Raji (cell line): Measurements from ENCODE around the gene GTF2F2.

Source experiments
- POLR2A ChIP-seq: IDR thresholded peaks from 2 replicates; pipeline ENCODE4 v1.6.1; 2011; ENCODE audit warnings: low read depth, low read length, control low read depth; ENCODE audit not compliant: insufficient read depth

GTF2F2 gene

DNA sequence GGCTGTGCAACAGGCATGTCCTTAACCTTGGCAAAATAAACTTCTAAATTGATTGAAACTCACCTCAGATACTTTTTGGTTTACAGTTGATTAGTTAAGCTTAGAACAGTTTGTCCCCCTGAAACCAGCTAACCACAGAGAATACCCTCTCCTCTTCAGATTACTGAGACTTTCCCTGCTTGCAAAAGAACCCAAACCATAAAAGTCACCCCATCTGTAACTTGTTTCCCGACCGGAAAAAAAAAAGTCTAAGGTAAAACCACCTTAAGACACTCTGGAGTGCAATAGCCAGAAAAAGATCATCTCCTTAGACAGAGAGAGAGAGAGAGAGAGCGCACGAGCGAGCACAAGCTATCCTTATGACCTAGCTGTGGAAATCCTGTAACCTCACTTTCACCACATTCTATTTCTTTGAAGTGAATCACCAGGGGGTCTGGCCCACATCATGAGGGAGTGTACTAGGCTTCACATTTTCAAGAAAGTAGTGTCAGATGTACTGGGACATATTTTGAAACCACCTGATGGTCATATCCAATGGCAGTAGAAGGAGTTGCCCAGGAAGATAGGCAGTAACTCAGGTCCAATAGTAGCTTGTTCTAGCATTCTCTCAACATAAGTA is 11.1 kb upstream of the GTF2F2 start:
- no peak for TF ChIP-seq POLR2A

GRCh38 chr13:45113233-45114224 is 6.8 kb upstream of the GTF2F2 start:
- no peak for TF ChIP-seq POLR2A

DNA sequence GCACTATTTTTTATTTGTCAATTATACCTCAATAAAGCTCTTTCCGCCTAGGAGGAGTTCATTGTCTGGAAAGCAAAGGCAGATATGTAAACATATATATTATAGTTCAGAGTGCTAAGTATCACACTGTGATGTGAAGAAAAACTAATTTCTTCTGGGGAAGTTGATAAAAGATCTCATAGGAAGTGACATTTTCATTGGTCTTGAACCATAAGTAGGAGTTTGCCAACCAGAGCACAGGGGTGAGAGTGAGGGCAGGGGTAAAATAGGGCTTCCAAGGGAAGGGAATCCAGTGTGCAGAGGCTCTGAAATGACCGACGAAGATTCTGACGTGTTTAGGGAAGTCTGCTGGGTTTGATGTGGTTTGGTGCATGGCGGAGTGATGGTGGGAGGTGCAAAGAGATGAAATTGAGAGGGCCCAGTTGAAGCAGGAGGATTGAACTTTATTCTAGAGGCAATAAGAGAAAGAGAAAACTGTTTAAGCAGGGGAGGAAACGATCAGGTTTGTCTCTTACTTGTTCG is 780 bp upstream of the GTF2F2 start:
- TF ChIP-seq POLR2A, result no peak

DNA sequence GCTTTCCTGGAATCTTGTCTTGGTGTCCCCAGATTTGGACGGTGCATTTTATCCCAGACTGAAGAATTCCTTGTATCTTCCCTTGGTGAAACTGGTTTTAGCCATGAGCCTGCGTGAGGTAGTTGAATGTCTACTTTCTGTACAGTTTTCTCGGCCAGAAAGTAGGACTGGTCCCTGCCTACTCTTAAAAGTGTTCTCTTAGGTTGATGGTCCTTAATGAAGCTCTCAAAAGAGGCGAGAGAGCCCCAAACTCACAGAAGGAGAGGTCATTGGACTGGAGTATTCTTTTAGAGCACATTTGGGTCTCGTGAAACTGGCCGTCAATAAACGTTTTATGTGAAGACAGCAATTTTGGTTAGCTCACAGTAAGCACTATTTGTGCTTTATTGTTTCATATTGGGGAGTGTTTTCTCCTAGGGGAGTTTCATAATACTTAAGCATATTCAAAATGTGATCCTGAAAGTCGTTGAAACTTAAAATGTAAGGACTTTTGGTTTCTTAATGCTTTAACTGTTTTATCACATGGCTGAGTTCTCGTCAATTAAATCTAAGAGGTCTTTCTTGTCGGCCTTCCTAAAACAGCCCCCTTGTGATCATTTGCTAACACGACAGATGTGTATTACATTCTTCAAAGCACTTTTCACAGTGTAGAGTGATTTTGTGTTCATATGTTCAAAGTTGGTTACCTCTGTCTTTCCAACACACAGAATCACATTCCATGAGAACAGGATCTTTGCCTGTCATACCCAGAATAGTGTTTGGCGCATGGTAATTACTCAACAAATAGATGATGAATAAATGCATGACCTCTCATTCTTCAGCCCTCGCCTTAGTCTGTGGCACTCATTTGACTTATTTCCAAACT is 889 bp downstream of the GTF2F2 start:
- TF ChIP-seq POLR2A, result no peak

DNA sequence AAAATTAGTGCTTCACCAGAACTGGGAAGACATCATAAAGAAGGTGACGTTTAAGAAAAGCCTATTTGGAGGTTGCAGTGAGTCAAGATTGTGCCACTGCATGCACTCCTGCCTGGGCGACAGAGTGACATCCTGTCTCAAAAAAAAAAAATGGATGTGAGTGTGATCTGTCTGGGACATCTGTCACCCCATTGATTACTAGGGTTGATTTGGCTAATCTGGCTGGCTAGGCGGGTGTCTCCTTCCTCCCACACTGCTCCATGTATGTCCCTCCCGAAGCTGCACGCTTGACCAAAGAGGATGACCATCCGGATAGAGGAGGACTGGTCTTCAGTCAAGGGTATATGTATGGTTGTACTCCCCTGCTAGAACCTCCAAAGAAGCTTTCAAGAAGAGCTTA is 2.6 kb downstream of the GTF2F2 start:
- TF ChIP-seq POLR2A, result no peak

- TF ChIP-seq POLR2A, result no peak
Measured at GRCh38 chr13:45132369-45133064, 12.2 kb downstream of the GTF2F2 start.

DNA sequence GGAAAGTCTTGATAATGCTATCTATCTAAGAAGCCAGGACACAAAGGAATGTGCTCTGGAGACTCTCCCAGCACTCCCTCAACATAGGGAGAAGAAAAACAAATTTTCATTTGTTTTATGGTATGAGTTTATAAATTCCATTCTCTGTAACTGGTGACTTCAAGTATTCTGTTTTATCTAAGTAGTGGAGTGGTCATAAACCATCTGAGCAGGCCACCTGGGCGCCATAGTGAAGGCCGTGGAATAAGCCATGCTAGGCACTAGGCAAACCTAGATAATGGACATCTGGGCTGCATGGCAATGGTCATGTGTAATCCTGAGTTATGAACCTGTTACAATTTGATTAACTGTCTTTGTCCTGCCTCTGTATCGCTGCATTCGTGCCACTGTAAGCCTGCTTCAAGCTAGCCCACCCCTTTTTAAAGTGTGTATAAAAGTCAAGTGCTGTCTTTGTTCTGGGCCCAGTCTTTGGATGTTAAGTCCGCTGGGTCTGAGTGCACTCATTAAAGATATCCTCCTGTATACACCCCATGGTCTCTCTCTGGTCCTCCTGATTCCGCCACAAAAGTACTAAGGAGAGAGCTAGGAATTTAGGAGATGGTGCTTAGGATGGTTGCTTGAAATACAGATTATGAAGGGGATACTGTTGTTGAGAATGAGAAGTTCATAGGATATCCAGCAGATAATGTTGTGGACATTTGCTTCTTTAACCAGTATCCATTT is 13.2 kb downstream of the GTF2F2 start:
- TF ChIP-seq POLR2A, result no peak

- TF ChIP-seq POLR2A, result no peak
Measured at GRCh38 chr13:45136741-45137504, 16.6 kb downstream of the GTF2F2 start.

- no peak for TF ChIP-seq POLR2A
Measured at GRCh38 chr13:45137526-45137925, 17.2 kb downstream of the GTF2F2 start.

DNA sequence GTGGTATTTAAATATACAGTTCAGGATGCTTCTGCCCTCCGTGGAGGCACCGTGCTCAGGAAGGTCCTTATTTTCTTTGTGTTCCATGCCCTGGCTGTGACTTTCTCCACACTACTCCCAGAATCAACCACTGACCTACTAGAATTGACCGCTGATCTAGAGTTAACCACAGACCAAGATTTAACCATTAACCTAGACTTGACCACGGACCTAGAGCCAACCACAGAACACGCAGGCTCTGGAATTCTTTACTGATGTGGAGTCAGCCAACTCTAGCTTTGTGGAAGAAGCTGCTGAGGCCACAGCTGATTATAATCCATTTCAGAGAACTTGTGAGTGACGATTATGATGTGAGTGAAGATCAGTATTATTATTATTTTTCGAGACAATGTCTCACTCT is 18.0 kb downstream of the GTF2F2 start:
- TF ChIP-seq POLR2A, result no peak

DNA sequence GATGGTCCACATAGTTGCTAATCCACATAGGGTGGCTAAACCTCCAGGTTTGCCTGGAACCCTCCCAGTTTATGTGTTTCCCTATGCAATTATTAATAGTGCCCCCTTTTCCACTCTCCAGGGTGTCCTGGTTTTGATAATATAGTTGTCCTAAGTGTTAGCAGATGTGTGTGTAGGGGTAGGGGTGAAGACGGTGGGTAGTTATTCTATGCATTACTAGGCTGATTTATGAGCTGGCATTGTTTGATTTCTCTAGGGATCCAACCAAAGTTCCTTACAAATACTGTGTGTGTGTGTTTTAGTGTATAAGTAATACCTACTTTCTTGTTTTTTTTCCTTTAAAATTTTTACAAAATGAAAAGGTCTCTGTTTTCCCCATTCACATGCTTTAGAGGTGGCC is 21.1 kb downstream of the GTF2F2 start:
- no peak for TF ChIP-seq POLR2A

- no peak for TF ChIP-seq POLR2A
Measured at GRCh38 chr13:45142440-45143345, 22.4 kb downstream of the GTF2F2 start.
